NCI-H2171 (cell line): ENCODE results near the gene ELMOD2.

Source experiments
- DNase-seq: peaks from one replicate; lab custom pipeline; 2025; lab: John Stamatoyannopoulos, UW

The ELMOD2 gene

GRCh38 chr4:140581078-140581477 is 57.1 kb downstream of the ELMOD2 start:
- DNase-seq = no peak

GRCh38 chr4:140584439-140584838 is 60.5 kb downstream of the ELMOD2 start:
- DNase-seq = no peak

- DNase-seq = no peak
Measured at GRCh38 chr4:140595065-140595464, 71.1 kb downstream of the ELMOD2 start.

GRCh38 chr4:140600408-140600807 is 76.4 kb downstream of the ELMOD2 start:
- no peak for DNase-seq

- no peak for DNase-seq
Measured at GRCh38 chr4:140602714-140603113, 78.7 kb downstream of the ELMOD2 start.

GRCh38 chr4:140603286-140603685 is 79.3 kb downstream of the ELMOD2 start:
- no peak for DNase-seq
